Measurements from ENCODE around the gene MRC2.

- TF ChIP-seq CTCF (IDR thresholded peaks at IDR 0.05; ENCODE audit: insufficient read depth, low read depth, low read length) (no peak), EZH2 (IDR thresholded peaks at IDR 0.05; ENCODE audit: insufficient read depth, low read length) (no peak)
Observed at GRCh38 chr17:62665599-62665998, 38.1 kb downstream of the MRC2 start.
